WTC11 (cell line): Measurements from ENCODE around the gene SLC2A9. TPM values are rescaled to one million over a fixed set of nuclear protein-coding genes. Genes with fewer than 3 reads are reported as not detected.

Experiments used
- ATAC-seq: fragments of 200-7000 bp; cut with Tn5 transposase; 2 replicates; pipeline ENCODE4 v1.10.0; 2021; ENCODE audit warnings: mild to moderate bottlenecking, moderate library complexity
- CTCF ChIA-PET: fragments of 300-600 bp; sonication (Branson Sonifier 250); formaldehyde crosslinking; loops from one replicate; lab custom pipeline; 2021; ENCODE audit warnings: antibody characterized with exemption; lab: Charles Lee
- POLR2A ChIA-PET: fragments of 350-600 bp; sonication (Branson Sonifier 250); formaldehyde crosslinking; loops from one replicate; lab custom pipeline; 2021; ENCODE audit warnings: antibody characterized with exemption; lab: Charles Lee
- DNase-seq: peaks from one replicate; pipeline ENCODE4 v3.0.0; 2021; ENCODE audit warnings: low spot score
- H3K27ac Mint-ChIP-seq: 2 replicates; pipeline ENCODE4 v1.8.0; 2021; ENCODE audit warnings: mixed read lengths
- H3K27me3 Mint-ChIP-seq: 2 replicates; pipeline ENCODE4 v1.8.0; 2021; ENCODE audit warnings: low read depth, mild to moderate bottlenecking, moderate library complexity, mixed read lengths
- H3K36me3 Mint-ChIP-seq: 2 replicates; pipeline ENCODE4 v1.8.0; 2021; ENCODE audit warnings: mixed read lengths
- H3K4me1 Mint-ChIP-seq: 2 replicates; pipeline ENCODE4 v1.8.0; 2022; ENCODE audit warnings: mixed read lengths
- H3K4me3 Mint-ChIP-seq: 2 replicates; pipeline ENCODE4 v1.8.0; 2021; ENCODE audit warnings: mild to moderate bottlenecking, moderate library complexity, mixed read lengths
- H3K9me3 Mint-ChIP-seq: 2 replicates; pipeline ENCODE4 v1.8.0; 2021; ENCODE audit warnings: mixed read lengths
- ATF1 ChIP-seq: sonication (generic); formaldehyde crosslinking; IDR thresholded peaks from 2 replicates; pipeline ENCODE4 v1.8.1; 2023; ENCODE audit warnings: mild to moderate bottlenecking, moderate library complexity, missing genetic modification reagents
- CBFB ChIP-seq: sonication (generic); formaldehyde crosslinking; IDR thresholded peaks from 2 replicates; pipeline ENCODE4 v1.8.1; 2022; ENCODE audit warnings: mild to moderate bottlenecking, low read depth, missing genetic modification reagents
- GABPB1 ChIP-seq: sonication (generic); formaldehyde crosslinking; IDR thresholded peaks from 2 replicates; pipeline ENCODE4 v1.8.1; 2023; ENCODE audit warnings: mild to moderate bottlenecking, missing genetic modification reagents
- GTF2I ChIP-seq: fragments of 250-450 bp; sonication (Bioruptor Pico); conservative IDR thresholded peaks from 2 replicates; pipeline ENCODE4 v1.4.0; 2021; ENCODE audit warnings: mild to moderate bottlenecking
- HMGA2 ChIP-seq: fragments of 250-450 bp; sonication (Bioruptor Pico); IDR thresholded peaks from 2 replicates; pipeline ENCODE4 v1.4.0; 2021; ENCODE audit warnings: mild to moderate bottlenecking, moderate library complexity
- JUN ChIP-seq: sonication (generic); formaldehyde crosslinking; IDR thresholded peaks from 2 replicates; pipeline ENCODE4 v1.8.0; 2023; ENCODE audit warnings: mild to moderate bottlenecking, missing genetic modification reagents
- NFATC4 ChIP-seq: fragments of 250-450 bp; sonication (Bioruptor Pico); IDR thresholded peaks from 2 replicates; pipeline ENCODE4 v1.9.0; 2021; ENCODE audit warnings: mild to moderate bottlenecking
- NFE2L1 ChIP-seq: sonication (generic); formaldehyde crosslinking; IDR thresholded peaks from 2 replicates; pipeline ENCODE4 v1.8.1; 2023; ENCODE audit warnings: missing genetic modification reagents
- NR2C2 ChIP-seq: sonication (generic); formaldehyde crosslinking; IDR thresholded peaks from 2 replicates; pipeline ENCODE4 v1.8.0; 2022; ENCODE audit warnings: mild to moderate bottlenecking, missing genetic modification reagents
- PRRX2 ChIP-seq: fragments of 250-450 bp; sonication (Bioruptor Pico); IDR thresholded peaks from 2 replicates; pipeline ENCODE4 v1.8.0; 2021; ENCODE audit warnings: mild to moderate bottlenecking
- RELA ChIP-seq: sonication (generic); formaldehyde crosslinking; IDR thresholded peaks from 2 replicates; pipeline ENCODE4 v1.8.1; 2022; ENCODE audit warnings: missing genetic modification reagents, mild to moderate bottlenecking, borderline replicate concordance
- TEAD1 ChIP-seq: sonication (generic); formaldehyde crosslinking; IDR thresholded peaks from 2 replicates; pipeline ENCODE4 v1.8.0; 2022; ENCODE audit warnings: mild to moderate bottlenecking, missing genetic modification reagents
- ZNF416 ChIP-seq: fragments of 250-450 bp; sonication (Bioruptor Pico); IDR thresholded peaks from 2 replicates; pipeline ENCODE4 v1.9.0; 2021; ENCODE audit warnings: mild to moderate bottlenecking, inconsistent platforms
- total RNA-seq: library from RNA; stranded (reverse); gene quantifications from 3 replicates; pipeline ENCODE4 v1.2.3, GENCODE V29; 2021
- TF ChIP-seq, protein P1 (sequence below): sonication (generic); formaldehyde crosslinking; IDR thresholded peaks from 2 replicates; pipeline ENCODE4 v1.8.1; 2023; ENCODE audit warnings: mild to moderate bottlenecking, moderate library complexity, missing genetic modification reagents
- TF ChIP-seq, protein P2 (sequence below): sonication (generic); formaldehyde crosslinking; IDR thresholded peaks from 2 replicates; pipeline ENCODE4 v1.8.0; 2023; ENCODE audit warnings: missing genetic modification reagents
- TF ChIP-seq, protein P3 (sequence below): sonication (generic); formaldehyde crosslinking; conservative IDR thresholded peaks from 2 replicates; pipeline ENCODE4 v1.8.1; 2022; ENCODE audit warnings: mild to moderate bottlenecking, missing genetic modification reagents
- TF ChIP-seq, protein P4 (sequence below): sonication (generic); formaldehyde crosslinking; IDR thresholded peaks from 2 replicates; pipeline ENCODE4 v1.8.1; 2022; ENCODE audit warnings: mild to moderate bottlenecking, moderate library complexity, missing genetic modification reagents
- TF ChIP-seq, protein P5 (sequence below): sonication (generic); formaldehyde crosslinking; IDR thresholded peaks from 2 replicates; pipeline ENCODE4 v1.8.0; 2022; ENCODE audit warnings: mild to moderate bottlenecking, missing genetic modification reagents
- TF ChIP-seq, protein P6 (sequence below): fragments of 250-450 bp; sonication (Bioruptor Pico); IDR thresholded peaks from 2 replicates; pipeline ENCODE4 v1.9.0; 2021; ENCODE audit warnings: mild to moderate bottlenecking, borderline replicate concordance

SLC2A9 gene
- total RNA-seq, 1 experiment from 2014 or later, result not detected

DNA sequence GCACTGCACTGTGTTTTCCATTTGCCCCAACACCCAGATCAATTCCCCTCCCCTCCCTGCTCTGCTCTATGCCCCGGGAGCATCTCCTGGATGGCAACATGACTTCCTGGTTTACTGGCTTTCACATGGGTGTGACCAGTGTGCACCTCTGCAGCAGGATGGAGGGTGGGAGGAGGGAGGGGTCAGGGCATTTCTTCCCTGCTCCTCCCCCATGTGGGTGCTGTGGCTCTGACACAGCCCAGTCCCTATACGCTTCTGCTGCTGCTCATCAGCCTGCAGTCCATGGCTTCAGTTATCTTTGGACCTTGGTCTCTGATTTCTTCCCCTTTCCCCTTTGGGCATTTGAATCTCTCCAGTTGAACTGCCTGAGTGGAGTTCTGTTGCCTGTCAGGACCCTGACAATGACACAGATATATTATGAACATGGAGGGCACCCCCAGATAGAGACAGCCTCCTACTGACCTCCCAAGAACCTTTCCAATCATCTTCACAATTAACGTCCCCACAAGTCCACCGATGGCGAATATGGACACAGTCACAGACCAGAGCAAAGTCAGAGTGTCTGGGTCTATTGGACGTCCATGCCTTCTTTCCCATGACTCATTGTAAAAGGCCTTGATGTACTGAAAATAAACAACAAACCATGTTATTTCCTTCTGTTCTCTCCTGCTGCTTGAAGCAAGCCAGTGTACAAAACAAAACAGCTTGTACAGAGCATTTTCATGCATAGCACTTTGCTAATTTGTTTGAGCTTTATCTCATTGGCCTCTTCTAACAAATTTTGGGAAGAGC is 24.8 kb downstream of the SLC2A9 start (continued):
- TF ChIP-seq, protein P1, sequence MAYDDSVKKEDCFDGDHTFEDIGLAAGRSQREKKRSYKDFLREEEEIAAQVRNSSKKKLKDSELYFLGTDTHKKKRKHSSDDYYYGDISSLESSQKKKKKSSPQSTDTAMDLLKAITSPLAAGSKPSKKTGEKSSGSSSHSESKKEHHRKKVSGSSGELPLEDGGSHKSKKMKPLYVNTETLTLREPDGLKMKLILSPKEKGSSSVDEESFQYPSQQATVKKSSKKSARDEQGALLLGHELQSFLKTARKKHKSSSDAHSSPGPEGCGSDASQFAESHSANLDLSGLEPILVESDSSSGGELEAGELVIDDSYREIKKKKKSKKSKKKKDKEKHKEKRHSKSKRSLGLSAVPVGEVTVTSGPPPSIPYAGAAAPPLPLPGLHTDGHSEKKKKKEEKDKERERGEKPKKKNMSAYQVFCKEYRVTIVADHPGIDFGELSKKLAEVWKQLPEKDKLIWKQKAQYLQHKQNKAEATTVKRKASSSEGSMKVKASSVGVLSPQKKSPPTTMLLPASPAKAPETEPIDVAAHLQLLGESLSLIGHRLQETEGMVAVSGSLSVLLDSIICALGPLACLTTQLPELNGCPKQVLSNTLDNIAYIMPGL (CRISPR knock-in tag), result no peak
- TF ChIP-seq TEAD1 (CRISPR knock-in tag), result no peak

DNA sequence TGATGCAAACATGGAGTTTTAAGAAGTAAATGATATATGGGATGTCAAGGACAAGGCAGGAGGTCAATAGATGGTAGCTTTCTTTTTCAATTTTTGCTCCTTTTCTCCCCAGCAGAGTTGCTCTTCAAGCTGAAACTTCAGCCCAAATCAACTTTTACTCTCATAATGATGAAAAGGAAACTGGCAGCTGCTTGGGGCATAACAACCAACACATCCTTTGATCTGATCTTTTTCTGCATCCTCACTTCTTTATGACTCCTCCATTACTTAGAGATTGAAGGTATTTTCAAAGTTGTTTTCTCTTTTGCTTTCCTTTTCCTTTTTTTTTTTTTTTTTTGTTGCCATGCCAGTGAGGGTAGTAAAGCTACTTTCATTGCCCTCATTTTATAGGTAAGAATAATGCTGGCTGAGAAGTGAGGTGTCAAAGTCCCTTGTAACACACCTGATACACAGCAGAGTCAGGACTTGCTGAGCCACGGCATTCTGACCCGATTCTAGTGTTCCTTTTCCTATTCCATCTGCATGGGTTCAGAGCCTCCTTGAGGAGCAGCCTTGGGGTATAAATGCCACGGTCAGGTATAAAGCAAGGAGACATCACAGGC is 26.9 kb downstream of the SLC2A9 start:
- Mint-ChIP-seq H3K4me1 (no peaks in the 10 kb centered on the region), H3K27ac (no peak overlapping the region)
- ATAC-seq, result no peak
- DNase-seq, result no peak
- TF ChIP-seq PRRX2 (CRISPR knock-in tag) (no peak), RELA (CRISPR knock-in tag) (no peak), ATF1 (CRISPR knock-in tag) (no peak), HMGA2 (no peak), GABPB1 (CRISPR knock-in tag) (no peak), NR2C2 (no peak), GTF2I (no peak), CBFB (CRISPR knock-in tag) (no peak), JUN (CRISPR knock-in tag) (no peak), NFE2L1 (CRISPR knock-in tag) (no peak), NFATC4 (CRISPR knock-in tag) (no peak), ZNF416 (CRISPR knock-in tag) (no peak)
- TF ChIP-seq, protein P2, sequence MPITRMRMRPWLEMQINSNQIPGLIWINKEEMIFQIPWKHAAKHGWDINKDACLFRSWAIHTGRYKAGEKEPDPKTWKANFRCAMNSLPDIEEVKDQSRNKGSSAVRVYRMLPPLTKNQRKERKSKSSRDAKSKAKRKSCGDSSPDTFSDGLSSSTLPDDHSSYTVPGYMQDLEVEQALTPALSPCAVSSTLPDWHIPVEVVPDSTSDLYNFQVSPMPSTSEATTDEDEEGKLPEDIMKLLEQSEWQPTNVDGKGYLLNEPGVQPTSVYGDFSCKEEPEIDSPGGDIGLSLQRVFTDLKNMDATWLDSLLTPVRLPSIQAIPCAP, result no peak
- TF ChIP-seq, protein P3, sequence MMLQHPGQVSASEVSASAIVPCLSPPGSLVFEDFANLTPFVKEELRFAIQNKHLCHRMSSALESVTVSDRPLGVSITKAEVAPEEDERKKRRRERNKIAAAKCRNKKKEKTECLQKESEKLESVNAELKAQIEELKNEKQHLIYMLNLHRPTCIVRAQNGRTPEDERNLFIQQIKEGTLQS (CRISPR knock-in tag), result no peak
- TF ChIP-seq, protein P4, sequence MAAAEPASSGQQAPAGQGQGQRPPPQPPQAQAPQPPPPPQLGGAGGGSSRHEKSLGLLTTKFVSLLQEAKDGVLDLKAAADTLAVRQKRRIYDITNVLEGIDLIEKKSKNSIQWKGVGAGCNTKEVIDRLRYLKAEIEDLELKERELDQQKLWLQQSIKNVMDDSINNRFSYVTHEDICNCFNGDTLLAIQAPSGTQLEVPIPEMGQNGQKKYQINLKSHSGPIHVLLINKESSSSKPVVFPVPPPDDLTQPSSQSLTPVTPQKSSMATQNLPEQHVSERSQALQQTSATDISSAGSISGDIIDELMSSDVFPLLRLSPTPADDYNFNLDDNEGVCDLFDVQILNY (CRISPR knock-in tag), result no peak
- TF ChIP-seq, protein P5, sequence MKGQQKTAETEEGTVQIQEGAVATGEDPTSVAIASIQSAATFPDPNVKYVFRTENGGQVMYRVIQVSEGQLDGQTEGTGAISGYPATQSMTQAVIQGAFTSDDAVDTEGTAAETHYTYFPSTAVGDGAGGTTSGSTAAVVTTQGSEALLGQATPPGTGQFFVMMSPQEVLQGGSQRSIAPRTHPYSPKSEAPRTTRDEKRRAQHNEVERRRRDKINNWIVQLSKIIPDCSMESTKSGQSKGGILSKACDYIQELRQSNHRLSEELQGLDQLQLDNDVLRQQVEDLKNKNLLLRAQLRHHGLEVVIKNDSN, result no peak
- TF ChIP-seq, protein P6, sequence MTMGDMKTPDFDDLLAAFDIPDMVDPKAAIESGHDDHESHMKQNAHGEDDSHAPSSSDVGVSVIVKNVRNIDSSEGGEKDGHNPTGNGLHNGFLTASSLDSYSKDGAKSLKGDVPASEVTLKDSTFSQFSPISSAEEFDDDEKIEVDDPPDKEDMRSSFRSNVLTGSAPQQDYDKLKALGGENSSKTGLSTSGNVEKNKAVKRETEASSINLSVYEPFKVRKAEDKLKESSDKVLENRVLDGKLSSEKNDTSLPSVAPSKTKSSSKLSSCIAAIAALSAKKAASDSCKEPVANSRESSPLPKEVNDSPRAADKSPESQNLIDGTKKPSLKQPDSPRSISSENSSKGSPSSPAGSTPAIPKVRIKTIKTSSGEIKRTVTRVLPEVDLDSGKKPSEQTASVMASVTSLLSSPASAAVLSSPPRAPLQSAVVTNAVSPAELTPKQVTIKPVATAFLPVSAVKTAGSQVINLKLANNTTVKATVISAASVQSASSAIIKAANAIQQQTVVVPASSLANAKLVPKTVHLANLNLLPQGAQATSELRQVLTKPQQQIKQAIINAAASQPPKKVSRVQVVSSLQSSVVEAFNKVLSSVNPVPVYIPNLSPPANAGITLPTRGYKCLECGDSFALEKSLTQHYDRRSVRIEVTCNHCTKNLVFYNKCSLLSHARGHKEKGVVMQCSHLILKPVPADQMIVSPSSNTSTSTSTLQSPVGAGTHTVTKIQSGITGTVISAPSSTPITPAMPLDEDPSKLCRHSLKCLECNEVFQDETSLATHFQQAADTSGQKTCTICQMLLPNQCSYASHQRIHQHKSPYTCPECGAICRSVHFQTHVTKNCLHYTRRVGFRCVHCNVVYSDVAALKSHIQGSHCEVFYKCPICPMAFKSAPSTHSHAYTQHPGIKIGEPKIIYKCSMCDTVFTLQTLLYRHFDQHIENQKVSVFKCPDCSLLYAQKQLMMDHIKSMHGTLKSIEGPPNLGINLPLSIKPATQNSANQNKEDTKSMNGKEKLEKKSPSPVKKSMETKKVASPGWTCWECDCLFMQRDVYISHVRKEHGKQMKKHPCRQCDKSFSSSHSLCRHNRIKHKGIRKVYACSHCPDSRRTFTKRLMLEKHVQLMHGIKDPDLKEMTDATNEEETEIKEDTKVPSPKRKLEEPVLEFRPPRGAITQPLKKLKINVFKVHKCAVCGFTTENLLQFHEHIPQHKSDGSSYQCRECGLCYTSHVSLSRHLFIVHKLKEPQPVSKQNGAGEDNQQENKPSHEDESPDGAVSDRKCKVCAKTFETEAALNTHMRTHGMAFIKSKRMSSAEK, result no peak
- TF ChIP-seq, all 79 proteins: peak for 0
- peaks cover 10% of the 10 kb centered on the region for H3K9me3 Mint-ChIP-seq
- no peak overlapping the region for H3K4me3 Mint-ChIP-seq
- peaks cover 5% of the 10 kb centered on the region; the same call in 1 of the 2 replicates for H3K27me3 Mint-ChIP-seq
- H3K36me3 Mint-ChIP-seq, result no peaks in the 10 kb centered on the region
- CTCF ChIA-PET, result no interaction called here
- POLR2A ChIA-PET, result no interaction called here
